Measurements from ENCODE around the gene PCDHGB2.
"Not testable (repeated sequence)": the region's sequence is repeated elsewhere in the genome, so short reads cannot be mapped to it uniquely, and the experiment has no call there.

PCDHGB2 gene

GRCh38 chr5:141359790-141360426, at the start of gene PCDHGB2:
TSS of gene PCDHGB2 (plus strand) at chr5:141359994. CDS start at chr5:141360136, 142 bp downstream.
- no peak for DNase-seq

- no peak for DNase-seq
These were observed 46.1 kb upstream of the PCDHGB2 start for GRCh38 chr5:141313711-141314110.

- not testable (repeated sequence) for DNase-seq
These were observed 42.8 kb upstream of the PCDHGB2 start for GRCh38 chr5:141316963-141317362.

GRCh38 chr5:141319202-141319601, 40.6 kb upstream of the PCDHGB2 start:
- DNase-seq = no peak

GRCh38 chr5:141319699-141320098, 40.1 kb upstream of the PCDHGB2 start:
- DNase-seq = no peak

- peak; percentile 93 for DNase-seq
These were observed 39.3 kb upstream of the PCDHGB2 start, which contains the start of gene TAF7 for GRCh38 chr5:141320225-141321169. TSS of gene TAF7 (minus strand) at chr5:141320784. CDS start at chr5:141320044, 740 bp downstream.

- DNase-seq = no peak
These were observed 37.5 kb upstream of the PCDHGB2 start for GRCh38 chr5:141322261-141322660.

- DNase-seq = peak; percentile 70
These were observed 33.5 kb upstream of the PCDHGB2 start for GRCh38 chr5:141326088-141326854.

GRCh38 chr5:141328231-141328630, 31.6 kb upstream of the PCDHGB2 start:
- DNase-seq = no peak

- peak; percentile 25 for DNase-seq
These were observed 29.3 kb upstream of the PCDHGB2 start, which contains the start of gene PCDHGA1 for GRCh38 chr5:141330299-141331080. TSS of gene PCDHGA1 (plus strand) at chr5:141330514.

GRCh38 chr5:141332571-141332970, 27.2 kb upstream of the PCDHGB2 start:
- DNase-seq = not testable (repeated sequence)

GRCh38 chr5:141338538-141339306, 21.1 kb upstream of the PCDHGB2 start, which contains the start of gene PCDHGA2:
TSS of gene PCDHGA2 (plus strand) at chr5:141338760.
- DNase-seq = no peak

GRCh38 chr5:141340781-141341354, 18.9 kb upstream of the PCDHGB2 start:
- not testable (repeated sequence) for DNase-seq

- no peak for DNase-seq
These were observed 17.0 kb upstream of the PCDHGB2 start for GRCh38 chr5:141342773-141343172.

- DNase-seq = no peak
These were observed 16.4 kb upstream of the PCDHGB2 start, which contains the start of gene PCDHGA3 for GRCh38 chr5:141343242-141343952. TSS of gene PCDHGA3 (plus strand) at chr5:141343829. CDS start at chr5:141344034, 205 bp downstream.

GRCh38 chr5:141343953-141344463, 15.8 kb upstream of the PCDHGB2 start:
- no peak for DNase-seq

- DNase-seq = no peak
These were observed 14.5 kb upstream of the PCDHGB2 start for GRCh38 chr5:141345327-141345726.

- not testable (repeated sequence) for DNase-seq
These were observed 13.8 kb upstream of the PCDHGB2 start for GRCh38 chr5:141346017-141346416.

GRCh38 chr5:141349917-141350619, 9.7 kb upstream of the PCDHGB2 start, which contains the start of gene PCDHGB1:
TSS of gene PCDHGB1 (plus strand) at chr5:141350099. CDS start at chr5:141350261, 162 bp downstream.
- DNase-seq = peak; percentile 26

All from stimulated activated CD4-positive, alpha-beta T cell treated with anti-CD3 and anti-CD28 coated beads, Interleukin-4, amount 100 ng/mL, for 1 hour (primary cell).